ACC112 (cell line): ENCODE data around the gene MT1E.
A peak's percentile ranks its signal among the peaks of the same experiment; 100 is the strongest.

ENCODE experiments used
- H2AFZ ChIP-seq: fragments of 200-600 bp; sonication (generic); one replicate; pipeline ENCODE4 v1.6.0; 2017; ENCODE audit warnings: antibody characterized with exemption, low read length; ENCODE audit not compliant: unreplicated experiment
- H3K27ac ChIP-seq: fragments of 200-600 bp; sonication (generic); 2 replicates; pipeline ENCODE4 v1.5.1; 2014; ENCODE audit warnings: low read depth, mild to moderate bottlenecking, antibody characterized with exemption, low read length, moderate library complexity
- H3K27me3 ChIP-seq: fragments of 200-600 bp; sonication (generic); 2 replicates; pipeline ENCODE4 v1.6.1; 2014; ENCODE audit warnings: mild to moderate bottlenecking, antibody characterized with exemption, low read length, moderate library complexity, mixed read lengths; ENCODE audit not compliant: insufficient read depth
- H3K36me3 ChIP-seq: fragments of 200-600 bp; sonication (generic); 2 replicates; pipeline ENCODE4 v1.6.1; 2016; ENCODE audit warnings: mild to moderate bottlenecking, antibody characterized with exemption, low read length, moderate library complexity, mixed read lengths; ENCODE audit not compliant: insufficient read depth
- H3K4me1 ChIP-seq: fragments of 200-600 bp; sonication (generic); one replicate; pipeline ENCODE4 v1.6.1; 2016; ENCODE audit warnings: low read length, mixed read lengths; ENCODE audit not compliant: insufficient read depth, unreplicated experiment, control insufficient read depth
- H3K4me3 ChIP-seq: fragments of 200-600 bp; sonication (generic); 2 replicates; pipeline ENCODE4 v1.5.1; 2014; ENCODE audit warnings: mild to moderate bottlenecking, low read depth, low read length
- H3K79me2 ChIP-seq: fragments of 200-600 bp; sonication (generic); one replicate; pipeline ENCODE4 v1.6.0; 2016; ENCODE audit warnings: low read length; ENCODE audit not compliant: control insufficient read depth, unreplicated experiment, insufficient read depth

MT1E gene

DNA sequence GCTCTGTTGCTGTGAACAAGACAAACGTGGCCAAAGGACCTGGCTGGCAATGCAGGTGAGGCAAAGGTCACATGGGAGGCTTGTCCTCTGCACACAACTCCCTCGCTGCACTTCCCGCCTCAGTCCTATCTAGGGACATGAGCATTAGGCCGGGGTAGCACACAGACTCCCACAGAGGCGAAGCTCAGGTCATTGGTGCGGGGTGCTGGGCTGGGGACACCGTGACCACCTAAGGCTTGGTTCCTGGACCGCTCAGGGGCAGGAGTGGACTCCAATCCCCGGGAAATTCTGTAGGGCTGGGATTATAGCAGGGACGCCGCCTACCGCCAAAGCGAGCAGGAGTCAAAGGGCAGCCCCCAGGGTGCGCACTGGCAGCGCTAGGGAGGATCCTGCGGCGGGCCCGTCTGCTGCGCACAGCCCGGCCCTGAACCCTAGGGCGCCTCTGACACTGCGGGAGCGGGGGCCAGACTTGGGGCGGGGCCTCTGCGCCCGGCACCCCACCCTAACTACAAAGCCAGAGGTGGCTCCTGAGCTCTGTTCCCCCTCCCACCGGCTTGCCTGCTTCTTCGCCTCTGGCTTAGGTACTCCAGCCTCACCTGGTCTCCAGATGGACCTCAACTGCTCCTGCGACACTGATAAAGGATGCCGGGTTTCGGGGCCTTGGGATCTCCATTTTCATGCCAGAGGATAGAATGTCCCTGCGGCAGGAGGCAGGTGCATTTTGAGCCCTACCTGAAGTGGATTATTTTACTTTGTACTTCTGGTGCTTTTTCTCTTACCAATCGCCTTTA, 22.3 kb downstream of the MT1E start:
- H3K27me3 ChIP-seq, result peaks cover 29% of the 10 kb centered on the region
- no peaks in the 10 kb centered on the region for H3K79me2 ChIP-seq
- H3K36me3 ChIP-seq, result no peaks in the 10 kb centered on the region
- H2AFZ ChIP-seq, result no peak overlapping the region
- H3K27ac ChIP-seq, result no peak overlapping the region
- peaks cover 12% of the 10 kb centered on the region for H3K4me1 ChIP-seq
- no peak overlapping the region for H3K4me3 ChIP-seq

DNA sequence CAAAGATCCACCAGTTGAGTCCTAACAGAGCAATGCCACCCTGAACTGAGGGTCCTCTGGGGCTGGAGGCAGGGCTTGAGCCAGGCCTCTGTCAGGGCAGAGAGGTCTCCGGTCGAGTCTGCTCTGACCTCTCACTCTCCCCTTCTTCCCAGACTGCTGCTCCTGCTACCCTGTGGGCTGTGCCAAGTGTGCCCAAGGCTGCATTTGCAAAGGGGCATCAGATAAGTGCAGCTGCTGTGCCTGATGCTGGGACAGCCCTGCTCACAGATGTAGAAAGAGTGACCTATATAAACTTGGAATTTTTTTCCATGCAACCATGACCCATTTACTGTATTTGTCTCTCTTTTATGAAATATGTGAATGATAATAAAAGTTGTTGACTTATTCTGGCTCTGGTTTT, 23.7 kb downstream of the MT1E start:
- H3K79me2 ChIP-seq, result no peaks in the 10 kb centered on the region
- H3K4me1 ChIP-seq, result no peaks in the 10 kb centered on the region
- H3K36me3 ChIP-seq, result no peaks in the 10 kb centered on the region
- no peak overlapping the region for H2AFZ ChIP-seq
- H3K27ac ChIP-seq, result no peak overlapping the region
- H3K4me3 ChIP-seq, result no peak overlapping the region
- H3K27me3 ChIP-seq, result peaks cover 29% of the 10 kb centered on the region

DNA sequence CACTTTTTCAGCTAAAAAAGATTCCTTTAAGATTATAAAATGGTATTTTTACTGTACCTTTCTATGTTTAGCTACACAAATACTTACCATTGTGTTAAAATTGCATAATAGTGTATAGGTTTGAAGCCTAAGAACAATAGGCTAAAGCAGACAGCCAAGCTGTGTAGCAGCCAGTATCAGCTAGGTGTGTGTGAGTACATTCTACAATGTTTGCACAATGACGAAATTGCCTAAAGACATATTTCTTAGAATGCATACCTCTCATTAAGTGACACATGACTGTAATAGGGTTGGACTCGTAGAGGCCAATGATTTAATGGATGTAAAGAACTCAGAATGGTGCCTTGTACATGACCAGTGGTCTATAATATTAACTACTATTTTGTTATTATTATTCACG, 24.2 kb downstream of the MT1E start:
- Histone ChIP-seq H3K4me3 (no peak overlapping the region), H3K4me1 (no peaks in the 10 kb centered on the region), H3K27me3 (peaks cover 29% of the 10 kb centered on the region)

DNA sequence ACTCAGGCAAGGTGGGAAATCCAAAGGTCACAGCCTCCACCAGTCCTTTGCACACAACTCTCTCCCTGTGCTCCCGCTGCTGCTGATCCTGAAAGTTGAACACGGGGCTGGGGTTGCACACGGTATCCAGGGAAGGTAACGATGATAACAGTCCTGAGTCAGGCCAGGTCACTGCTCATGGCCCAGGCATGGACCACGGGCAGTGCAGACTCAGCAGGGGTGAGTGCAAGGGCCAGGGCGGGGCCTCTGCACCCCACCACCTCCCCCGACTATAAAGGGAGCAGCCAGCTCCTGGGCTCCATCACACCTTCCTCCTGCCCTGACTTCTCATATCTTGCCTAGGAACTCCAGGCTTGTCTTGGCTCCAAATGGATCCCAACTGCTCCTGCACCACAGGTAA, 26.0 kb downstream of the MT1E start, which contains the start of gene MT1B:
TSS of gene MT1B (plus strand) at position 301 of the 400 bp plus-strand sequence. CDS start at position 369, 68 bp downstream.
- H3K36me3 ChIP-seq, result no peaks in the 10 kb centered on the region
- H3K79me2 ChIP-seq, result no peaks in the 10 kb centered on the region
- H3K4me1 ChIP-seq, result no peaks in the 10 kb centered on the region
- H3K27me3 ChIP-seq, result peaks cover 22% of the 10 kb centered on the region
- no peak within 1 kb of the TSS for H2AFZ ChIP-seq
- no peak within 1 kb of the TSS for H3K27ac ChIP-seq
- H3K4me3 ChIP-seq, result no peak within 1 kb of the TSS

More for the DNA sequence above, 24.2 kb downstream of the MT1E start:
- Histone ChIP-seq H3K79me2 (no peaks in the 10 kb centered on the region), H3K27ac (no peak overlapping the region), H2AFZ (no peak overlapping the region), H3K36me3 (no peaks in the 10 kb centered on the region)

DNA sequence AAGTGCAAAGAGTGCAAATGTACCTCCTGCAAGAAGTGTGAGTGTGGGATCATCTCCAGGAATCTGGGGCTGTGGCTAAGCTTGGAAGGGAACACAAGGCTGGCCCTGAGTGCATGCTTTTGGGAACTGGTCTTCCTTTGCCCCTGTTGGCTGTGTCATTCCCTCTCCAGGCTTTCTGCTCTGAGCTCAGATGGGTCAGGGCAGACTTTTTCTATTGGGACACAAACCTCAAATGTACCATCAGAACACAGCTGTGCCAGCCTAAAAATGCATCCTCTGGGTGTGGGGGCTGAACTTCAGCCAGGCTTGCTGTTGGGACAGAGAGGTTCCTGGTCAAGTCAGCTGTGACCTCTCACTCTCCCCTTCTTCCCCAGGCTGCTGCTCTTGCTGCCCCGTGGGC, 27.0 kb downstream of the MT1E start:
- no peaks in the 10 kb centered on the region for H3K36me3 ChIP-seq
- peaks cover 16% of the 10 kb centered on the region for H3K27me3 ChIP-seq
- no peak overlapping the region for H3K4me3 ChIP-seq
- no peaks in the 10 kb centered on the region for H3K4me1 ChIP-seq
- no peak overlapping the region for H3K27ac ChIP-seq
- H3K79me2 ChIP-seq, result no peaks in the 10 kb centered on the region
- H2AFZ ChIP-seq, result no peak overlapping the region

DNA sequence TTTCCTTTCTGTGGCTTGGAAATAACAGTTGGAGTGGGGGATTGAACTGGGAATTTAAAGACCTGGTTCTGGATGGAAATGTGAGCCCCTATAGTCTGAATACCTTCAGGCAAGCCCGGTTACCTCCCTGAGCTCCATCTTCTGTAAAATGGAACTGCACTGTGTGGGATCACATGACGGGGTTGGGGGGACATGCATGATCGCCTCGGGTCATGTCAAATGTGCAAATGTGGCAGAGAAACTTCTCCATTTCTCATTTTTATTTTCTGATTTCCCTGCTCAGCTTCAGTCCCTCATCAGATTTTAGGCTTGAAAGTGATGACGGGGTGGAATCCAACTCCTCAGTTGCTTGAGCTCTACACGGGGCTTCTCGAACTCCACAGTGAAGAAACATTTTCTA, 27.6 kb downstream of the MT1E start:
- no peaks in the 10 kb centered on the region for H3K4me1 ChIP-seq
- H3K27ac ChIP-seq, result no peak overlapping the region
- H3K4me3 ChIP-seq, result no peak overlapping the region
- no peak overlapping the region for H2AFZ ChIP-seq
- H3K79me2 ChIP-seq, result no peaks in the 10 kb centered on the region
- peaks cover 9% of the 10 kb centered on the region for H3K27me3 ChIP-seq
- H3K36me3 ChIP-seq, result no peaks in the 10 kb centered on the region

DNA sequence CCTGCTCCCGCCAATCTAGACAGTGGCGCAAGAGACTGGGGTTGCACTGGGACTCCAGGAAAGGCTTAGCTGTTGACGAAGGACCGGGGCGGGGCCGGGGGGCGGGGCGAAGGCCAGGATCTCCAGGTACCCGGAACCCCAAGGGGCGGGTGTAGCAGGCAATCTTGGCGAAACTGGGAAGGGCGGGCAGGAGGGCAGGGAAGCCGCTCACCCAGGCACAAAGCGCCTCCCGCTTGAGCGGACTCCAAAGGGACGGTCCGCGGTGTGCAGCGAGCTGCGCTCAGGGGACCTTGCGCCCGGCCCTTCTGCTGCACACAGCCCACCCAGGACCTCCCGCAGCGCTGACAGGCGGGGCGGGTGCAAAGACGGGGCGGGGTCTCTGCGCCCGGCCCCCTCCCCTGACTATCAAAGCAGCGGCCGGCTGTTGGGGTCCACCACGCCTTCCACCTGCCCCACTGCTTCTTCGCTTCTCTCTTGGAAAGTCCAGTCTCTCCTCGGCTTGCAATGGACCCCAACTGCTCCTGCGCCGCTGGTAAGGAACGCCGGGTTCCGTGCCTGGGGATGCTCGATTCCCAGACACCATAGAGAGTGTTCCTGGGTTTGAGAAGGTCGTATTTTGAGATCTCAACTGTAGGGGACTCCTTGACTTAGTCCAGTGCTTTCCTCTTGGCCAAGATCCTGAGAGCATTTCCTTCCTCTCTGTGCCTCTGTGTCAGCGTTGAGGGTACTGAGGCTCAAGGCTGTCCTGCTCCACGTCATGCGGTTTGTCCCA, 32.2 kb downstream of the MT1E start, which contains the start of gene MT1F:
TSS of gene MT1F (plus strand) at position 405 of the 772 bp plus-strand sequence. CDS start at position 505, 100 bp downstream.
- H2AFZ ChIP-seq, result peak within 1 kb of the TSS; percentile 70
- H3K4me1 ChIP-seq, result peaks cover 3% of the 10 kb centered on the region
- H3K36me3 ChIP-seq, result no peaks in the 10 kb centered on the region
- H3K79me2 ChIP-seq, result no peaks in the 10 kb centered on the region
- H3K27ac ChIP-seq, result no peak within 1 kb of the TSS
- H3K27me3 ChIP-seq, result peaks cover 28% of the 10 kb centered on the region
- H3K4me3 ChIP-seq, result peak within 1 kb of the TSS; percentile 65

DNA sequence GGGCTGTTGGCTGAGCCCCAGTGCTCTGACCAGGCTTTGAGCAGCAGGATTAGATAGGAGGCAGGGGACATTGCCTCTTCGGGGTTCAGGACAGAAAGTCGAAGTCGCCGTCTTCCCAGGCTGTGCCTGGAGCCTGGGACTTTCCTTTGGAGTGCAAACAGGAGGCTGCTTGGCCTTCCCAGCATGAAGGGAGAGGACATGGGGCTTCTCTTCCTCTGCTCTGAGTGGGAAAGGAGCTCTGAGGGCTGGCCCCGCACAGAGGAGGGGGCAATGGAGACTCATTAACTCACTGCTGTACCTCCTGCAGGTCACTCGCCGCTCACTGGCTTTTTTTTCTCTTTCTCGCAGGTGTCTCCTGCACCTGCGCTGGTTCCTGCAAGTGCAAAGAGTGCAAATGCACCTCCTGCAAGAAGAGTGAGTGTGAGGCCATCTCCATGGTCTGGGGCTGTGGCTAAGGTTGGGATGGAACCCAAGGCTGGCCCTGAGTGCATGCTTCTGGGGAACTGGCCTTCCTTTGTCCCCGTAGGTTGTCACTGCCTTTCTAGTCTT, 32.8 kb downstream of the MT1E start:
- Histone ChIP-seq H3K4me3 (peak overlapping the region; percentile 65), H3K4me1 (peaks cover 6% of the 10 kb centered on the region), H3K36me3 (no peaks in the 10 kb centered on the region), H3K79me2 (no peaks in the 10 kb centered on the region), H3K27me3 (peaks cover 33% of the 10 kb centered on the region), H2AFZ (peak overlapping the region; percentile 70), H3K27ac (no peak overlapping the region)

DNA sequence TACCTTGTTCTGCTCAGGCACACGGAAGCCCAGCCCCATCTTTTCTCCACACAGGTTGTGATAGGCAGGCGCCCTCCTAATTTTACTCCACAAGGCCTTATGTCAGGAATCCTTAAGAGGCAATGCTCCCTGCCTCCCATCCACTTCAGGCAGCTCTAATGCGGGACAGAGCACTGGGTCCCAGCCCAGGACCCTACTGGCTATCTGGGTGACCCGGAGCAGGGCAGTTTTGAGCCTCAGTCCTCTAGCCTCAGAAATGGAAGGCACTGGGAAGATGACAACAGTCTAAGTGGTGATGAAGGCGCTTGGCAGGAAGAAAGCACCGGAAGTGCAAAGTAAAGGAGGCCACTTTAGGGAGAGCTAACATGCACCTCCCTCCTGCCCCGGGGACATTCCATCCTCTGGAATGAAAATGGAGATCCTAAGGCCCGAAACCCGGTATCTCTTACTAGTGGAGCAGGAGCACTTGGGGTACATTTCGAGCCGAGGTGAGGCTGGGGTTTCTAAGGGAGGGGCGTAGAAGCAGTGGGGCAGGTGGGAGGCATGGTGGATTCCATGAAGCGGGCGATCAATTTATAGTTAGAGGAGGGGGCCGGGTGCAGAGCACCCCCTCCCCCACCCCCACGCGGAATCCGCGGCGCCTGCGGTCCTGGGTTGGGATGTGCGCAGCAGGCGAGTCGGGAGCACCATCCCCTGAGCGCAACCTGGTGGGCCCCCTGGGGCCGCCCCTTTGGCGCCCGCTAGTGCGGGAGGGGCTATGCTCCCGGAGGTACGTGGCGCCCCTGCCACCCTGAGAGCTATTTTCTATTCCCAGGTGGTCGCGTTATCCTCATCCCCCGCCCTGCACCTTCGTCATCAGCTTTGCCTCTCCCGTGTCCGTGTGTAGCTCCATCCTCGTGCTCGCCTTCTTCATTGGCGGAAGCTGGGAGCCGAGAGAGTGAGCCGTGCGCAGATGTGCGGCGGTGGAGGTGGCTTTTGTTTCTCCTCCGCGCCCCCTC, 37.1 kb downstream of the MT1E start:
- no peaks in the 10 kb centered on the region for H3K36me3 ChIP-seq
- no peaks in the 10 kb centered on the region for H3K79me2 ChIP-seq
- H3K27ac ChIP-seq, result no peak overlapping the region
- H3K27me3 ChIP-seq, result peaks cover 66% of the 10 kb centered on the region
- peaks cover 6% of the 10 kb centered on the region for H3K4me1 ChIP-seq
- 0 out of 2 replicates have a peak overlapping the region, but pooled peaks have one; percentile 31 for H3K4me3 ChIP-seq
- H2AFZ ChIP-seq, result no peak overlapping the region

DNA sequence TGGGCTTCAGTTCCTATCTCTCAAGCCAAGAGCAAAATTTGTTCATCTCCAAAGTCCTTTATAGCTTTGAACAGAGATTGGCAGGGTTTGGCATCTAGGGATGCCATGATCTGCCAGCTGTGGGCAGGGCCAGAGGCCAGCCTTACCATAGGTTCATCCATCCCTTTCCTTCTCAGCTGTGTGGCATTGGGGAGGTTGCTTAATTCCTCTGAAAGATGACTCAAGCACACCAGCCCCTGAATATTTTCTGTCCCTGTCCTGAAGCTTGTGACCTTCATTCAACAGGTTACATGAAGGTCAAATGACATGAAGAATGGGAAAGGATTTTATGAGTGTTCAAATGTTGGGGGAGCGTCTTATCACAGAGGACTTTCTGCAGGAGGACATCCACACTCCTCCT, 38.9 kb downstream of the MT1E start:
- Histone ChIP-seq H3K27me3 (peaks cover 78% of the 10 kb centered on the region), H3K36me3 (no peaks in the 10 kb centered on the region), H3K27ac (no peak overlapping the region), H3K4me3 (no peak overlapping the region), H3K4me1 (peaks cover 6% of the 10 kb centered on the region), H3K79me2 (no peaks in the 10 kb centered on the region), H2AFZ (no peak overlapping the region)
